ENCODE data around the gene PLXNC1.

PLXNC1 gene

DNA sequence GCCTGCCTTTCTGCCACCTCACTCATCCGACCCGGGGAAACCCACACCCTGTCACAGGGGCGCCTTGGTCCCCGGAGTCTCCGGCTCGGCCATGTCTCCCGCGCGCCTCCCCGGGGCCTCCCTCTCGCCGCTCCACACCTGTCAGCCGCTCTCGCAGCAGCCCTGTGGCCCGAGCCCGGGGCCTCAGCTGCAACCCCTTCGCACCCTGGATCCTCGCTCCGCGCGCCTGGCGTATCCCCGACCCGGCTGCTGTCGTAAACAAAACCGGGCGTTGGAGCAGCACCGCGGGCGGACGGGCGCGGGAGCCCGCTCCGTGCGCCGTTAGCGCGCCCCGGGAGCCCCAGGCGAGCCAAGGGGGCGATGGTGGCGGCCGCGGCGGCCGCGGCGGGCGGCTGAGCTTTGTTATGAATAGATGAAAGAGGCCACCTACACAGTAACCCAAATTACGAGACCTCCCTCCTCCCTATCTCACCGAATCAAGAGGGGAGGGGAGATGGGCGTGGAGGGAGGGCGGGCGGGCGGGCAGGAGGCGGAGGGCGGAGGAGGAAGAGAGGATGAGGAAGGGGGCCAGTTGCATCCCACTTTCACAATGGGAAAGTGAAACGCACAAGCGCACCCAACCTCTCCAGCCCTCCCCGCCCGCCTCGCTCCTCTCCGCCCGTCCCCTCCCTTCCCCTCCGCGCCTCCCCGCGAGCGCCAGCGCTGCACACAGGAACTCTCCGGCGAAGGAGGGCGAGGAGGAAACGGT is at the start of gene PLXNC1:
Gene PLXNC1, plus strand, starts transcription at position 587 of the 748 bp plus-strand sequence. CDS start 395 bp downstream, outside the sequence.
- peak in 2 of 4 experiments; percentile 58 to 65 for DNase-seq (ENCODE audit: low read depth in 4 of 4, low spot score in 1 of 4)

DNA sequence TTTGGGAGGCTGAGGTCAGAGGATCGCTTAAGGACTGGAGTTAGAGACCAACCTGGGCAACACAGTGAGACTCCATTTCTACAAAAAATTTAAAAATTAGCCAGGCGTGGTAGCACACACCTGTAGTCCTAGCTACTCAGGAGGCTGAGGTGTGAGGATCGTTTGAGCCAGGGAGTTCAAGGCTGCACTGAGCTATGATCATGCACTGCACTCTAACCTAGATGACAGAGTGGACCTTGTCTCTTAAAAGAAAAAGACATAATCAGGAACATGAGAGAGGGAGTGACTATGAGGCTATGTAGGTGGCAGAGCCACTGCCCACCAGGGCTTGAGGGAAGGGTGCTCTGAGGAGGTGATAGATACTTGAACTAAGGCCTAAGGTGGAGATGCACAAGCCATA is 49.2 kb upstream of the PLXNC1 start:
- no peak for DNase-seq (ENCODE audit: low read depth in 4 of 4, low spot score in 1 of 4)

DNA sequence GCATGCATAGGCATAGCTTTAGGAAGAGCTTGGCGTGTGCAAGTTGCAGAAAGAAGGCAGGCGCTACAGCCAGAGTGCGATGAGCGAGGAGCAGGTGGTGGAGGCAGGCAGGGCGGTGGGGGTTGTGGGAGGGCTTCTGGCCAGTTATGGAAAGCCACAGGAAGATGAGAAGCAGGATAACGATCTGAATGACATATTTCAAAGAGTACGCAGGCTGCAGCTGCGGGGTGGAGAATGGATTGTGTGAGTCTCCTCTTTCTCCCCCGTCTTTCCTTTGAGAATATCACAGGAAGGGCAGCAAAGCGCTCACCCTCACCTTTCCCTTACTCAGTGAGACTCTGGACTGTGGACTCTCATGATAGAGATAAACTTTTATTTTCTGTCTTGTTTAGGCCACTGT is 48.7 kb upstream of the PLXNC1 start:
- DNase-seq (ENCODE audit: low read depth in 4 of 4, low spot score in 1 of 4) = no peak

DNA sequence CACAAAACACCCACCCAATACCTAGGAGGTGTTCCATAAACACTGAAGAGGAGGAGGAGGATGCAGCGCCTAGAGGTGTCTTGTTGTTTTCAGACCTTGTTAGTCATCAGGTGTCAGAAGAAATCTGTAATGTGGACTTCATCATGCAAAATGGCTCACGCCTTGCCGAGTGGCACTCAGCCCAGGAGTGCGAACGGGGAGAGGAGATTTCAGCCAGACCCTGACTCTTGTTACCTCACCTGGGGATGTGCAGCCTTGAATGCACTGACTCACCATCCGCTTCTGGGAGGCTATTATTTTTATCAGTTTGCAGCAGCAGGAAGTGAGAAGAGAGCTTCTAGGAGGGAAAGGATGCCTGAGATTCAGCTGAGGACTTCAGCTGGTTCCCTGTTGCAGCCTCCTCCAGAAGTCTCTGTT is 48.2 kb upstream of the PLXNC1 start:
- no peak for DNase-seq (ENCODE audit: low read depth in 4 of 4, low spot score in 1 of 4)

DNA sequence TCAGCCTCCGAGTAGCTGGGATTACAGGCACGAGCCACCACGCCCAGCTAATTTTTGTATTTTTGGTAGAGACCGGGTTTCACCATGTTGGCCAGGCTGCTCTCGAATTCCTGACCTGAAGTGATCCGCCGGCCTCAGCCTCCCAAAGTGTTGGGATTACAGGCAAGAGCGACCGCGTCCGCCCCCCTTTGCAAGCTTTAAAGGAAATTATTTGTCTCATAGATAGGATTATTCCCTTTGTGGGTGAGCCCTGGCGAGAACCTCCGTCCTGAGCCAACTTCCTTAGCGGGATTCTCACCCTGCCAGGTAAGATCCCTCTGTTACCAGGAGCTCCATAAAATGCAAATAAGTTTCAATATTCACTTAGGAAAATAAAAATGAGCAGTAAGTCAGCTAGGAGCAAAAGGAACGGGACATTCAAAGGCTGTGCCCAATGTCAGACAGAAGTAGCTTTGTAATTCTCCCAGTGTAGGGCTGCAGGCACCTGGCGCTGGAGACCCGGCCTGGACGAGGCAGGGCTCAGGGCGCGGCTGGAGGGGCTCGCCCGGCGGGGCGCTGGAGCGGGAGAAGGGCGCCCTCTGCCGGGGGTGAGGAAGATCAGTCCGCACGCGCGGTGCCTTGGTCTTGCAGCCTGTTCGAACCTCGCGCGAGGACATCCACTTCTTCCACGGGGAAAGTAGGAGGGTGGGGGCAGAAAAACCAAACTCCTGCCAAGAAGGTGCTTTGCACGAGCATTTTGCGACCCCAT is 47.2 kb upstream of the PLXNC1 start:
- peak; percentile 59 to 73 (median 67) for DNase-seq (ENCODE audit: low read depth in 4 of 4, low spot score in 1 of 4)

DNA sequence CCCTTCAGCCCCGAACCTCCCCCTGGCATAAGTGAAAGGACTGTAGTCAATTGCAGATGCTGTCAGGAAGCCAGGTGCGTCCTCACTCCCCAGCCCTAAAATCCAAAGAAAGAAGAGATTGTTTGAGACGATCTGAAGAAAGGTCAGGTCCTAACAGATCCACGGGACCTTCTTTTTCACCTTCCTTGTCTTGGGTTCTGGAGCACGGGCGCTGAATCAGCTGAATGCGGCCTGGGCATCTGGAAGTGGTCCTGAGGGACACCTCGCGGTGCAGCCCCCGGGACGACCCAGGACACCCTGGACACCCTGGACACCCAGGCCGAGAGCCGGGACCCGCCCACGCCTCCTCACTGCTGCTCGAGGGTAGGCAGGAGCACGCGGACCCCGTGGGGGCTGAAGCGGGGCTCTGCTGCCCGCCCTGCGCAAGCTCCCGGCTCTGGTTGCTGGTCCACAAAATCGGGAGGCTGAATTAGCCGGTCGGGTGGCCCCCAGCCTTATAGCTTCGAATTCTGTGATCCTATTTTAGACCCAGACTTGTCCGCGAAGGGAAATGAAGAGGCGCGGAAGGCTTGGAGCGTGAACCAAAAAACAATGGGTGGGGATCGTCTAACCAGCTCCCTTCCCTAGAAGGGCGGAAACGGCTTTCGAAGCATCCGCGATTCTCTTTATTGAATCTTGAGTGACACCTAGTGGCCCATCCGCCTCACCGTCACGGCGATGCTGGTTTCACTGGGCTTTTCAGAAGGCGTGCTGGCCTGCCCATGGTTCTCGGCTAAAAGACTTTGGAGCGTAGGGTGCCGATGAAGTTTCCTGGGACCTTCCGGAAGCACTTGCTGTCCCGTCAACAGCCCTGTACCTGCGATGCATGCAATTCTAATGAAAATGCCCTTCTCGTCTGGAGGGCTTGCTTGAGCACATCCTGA is 46.4 kb upstream of the PLXNC1 start:
- peak; percentile 61 to 76 (median 74) for DNase-seq (ENCODE audit: low read depth in 4 of 4, low spot score in 1 of 4)

DNA sequence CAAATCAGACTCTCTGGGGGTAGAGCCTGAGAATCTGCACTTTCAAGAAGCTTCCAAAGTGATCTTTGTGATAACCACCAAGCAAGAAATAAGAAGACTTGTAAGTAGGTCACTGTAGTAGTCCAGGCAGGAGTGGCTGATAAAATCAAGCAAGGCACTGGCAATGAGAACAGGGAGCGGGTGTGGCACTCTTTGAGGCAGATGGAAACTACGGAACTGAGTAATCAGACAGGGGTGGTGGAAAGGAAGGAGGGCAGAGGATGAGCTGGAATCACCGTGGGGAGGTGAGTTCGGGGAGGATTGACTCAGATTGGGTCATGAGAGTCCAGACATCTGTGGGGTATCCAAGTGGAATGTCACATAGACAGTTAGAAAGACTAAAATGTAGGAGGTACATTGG is 44.4 kb upstream of the PLXNC1 start:
- DNase-seq (ENCODE audit: low read depth in 4 of 4, low spot score in 1 of 4) = no peak

DNA sequence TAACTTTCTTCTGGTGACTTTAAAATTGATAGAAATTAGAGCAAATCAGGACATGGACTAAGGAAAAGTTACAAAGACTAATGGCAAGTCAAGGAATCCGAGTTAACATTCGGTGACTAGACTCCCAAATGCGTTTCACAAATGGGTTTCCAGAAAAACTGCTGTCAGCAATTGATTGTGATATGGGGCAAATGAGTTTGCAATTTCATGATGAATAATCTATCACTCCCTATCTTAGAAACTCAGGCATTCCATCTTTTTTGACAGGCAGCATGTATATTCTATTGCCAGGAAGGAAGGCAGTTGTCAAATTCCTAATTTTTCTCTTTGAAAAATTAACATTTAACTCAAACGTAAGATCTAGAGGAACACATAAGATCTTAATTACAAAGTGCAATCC is 40.5 kb upstream of the PLXNC1 start:
- no peak for DNase-seq (ENCODE audit: low read depth in 4 of 4, low spot score in 1 of 4)

DNA sequence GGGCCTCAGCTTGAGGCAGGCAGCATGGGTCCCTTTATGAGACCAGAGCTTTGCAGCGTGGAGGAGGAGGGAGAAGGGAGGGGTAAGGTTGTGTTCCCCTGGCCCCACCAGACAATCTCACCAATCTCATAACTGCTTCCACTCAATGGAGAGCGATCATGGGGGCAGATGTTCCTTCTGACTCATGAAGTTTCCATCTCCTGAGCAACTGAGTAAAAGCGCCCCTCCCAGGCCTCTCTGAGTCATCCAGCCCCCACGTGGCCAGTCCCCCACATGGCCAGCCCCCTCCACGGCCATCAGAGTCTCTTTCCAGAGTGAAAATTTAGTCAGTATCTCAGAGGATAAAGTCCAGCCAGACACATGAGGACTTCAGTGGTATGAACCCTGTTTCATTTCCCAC is 39.2 kb upstream of the PLXNC1 start:
- DNase-seq (ENCODE audit: low read depth in 4 of 4, low spot score in 1 of 4) = peak in 2 of 4 experiments; percentile 33 to 60

DNA sequence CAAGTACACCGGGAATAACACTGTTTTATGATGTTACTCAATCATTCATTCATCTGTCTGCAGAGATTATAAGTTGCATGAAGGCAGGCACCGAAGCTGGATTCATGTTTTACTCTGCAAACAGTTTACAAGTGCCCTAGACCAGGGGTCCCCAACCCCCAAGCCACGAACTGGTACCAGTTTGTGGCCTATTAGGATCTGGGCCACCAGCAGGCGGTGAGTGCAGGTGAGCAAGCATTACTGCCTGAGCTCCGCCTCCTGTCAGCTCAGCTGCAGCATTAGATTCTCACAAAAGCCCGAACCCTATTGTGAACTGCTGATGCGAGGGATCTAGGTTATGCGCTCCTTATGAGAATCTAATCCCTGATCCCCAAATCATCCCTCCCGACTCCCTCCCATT is 38.1 kb upstream of the PLXNC1 start:
- no peak for DNase-seq (ENCODE audit: low read depth in 4 of 4, low spot score in 1 of 4)

DNA sequence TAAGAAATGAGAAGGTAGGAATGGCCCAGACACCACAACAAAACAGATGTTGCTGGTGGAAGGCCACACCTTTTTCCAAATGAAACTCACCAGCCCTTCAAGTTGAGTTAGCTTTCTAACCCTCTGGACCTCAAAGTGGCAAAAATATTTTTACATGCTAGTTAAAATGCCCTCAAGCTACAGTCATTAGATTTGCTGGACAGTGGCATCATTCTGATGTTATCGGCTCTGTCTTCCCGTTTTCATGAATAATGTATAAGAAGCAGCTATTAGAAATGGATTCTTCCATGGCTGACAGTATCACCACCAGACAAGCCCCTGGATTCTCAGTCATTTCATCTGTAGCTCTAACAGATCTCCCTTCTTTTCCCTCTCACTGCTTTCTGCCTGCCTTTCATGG is 37.1 kb upstream of the PLXNC1 start:
- no peak for DNase-seq (ENCODE audit: low read depth in 4 of 4, low spot score in 1 of 4)

DNA sequence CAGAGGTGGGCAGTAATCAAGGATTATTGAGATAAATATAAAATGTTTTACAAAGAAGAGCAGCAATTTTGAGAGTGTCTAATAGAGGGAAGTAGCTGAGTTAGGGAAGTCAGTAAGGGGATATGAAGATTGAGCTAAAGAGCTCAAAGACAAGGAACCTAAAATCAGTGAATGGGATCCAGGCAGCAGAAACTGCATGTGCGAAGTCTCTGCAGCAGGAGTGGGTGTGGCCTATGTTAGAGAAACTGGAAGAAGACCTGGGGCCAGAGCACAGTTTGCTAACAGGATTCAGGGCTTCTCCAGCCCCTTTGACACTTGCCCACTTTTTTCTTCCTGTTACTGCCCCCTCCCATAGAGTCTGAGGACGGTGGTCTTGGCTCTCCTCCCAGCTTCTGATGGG is 36.3 kb upstream of the PLXNC1 start:
- no peak for DNase-seq (ENCODE audit: low read depth in 4 of 4, low spot score in 1 of 4)

DNA sequence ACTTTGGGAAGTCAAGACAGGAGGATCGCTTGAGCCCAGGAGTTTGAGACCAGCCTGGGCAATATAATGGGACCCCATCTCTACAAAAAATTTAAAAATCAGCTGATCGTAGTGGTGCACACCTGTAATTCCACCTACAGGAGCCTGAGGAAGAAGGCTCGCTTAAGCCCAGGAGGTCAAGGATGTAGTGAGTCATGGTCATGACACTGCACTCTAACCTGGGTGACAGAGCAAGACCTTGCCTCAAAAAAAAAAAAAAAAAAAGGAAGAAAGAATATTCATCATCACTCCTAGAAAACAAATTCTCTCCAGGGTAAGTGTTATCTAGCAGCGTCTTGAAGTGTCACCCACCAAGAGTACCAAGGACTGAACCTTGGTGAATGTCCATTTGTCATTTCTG is 34.2 kb upstream of the PLXNC1 start:
- DNase-seq (ENCODE audit: low read depth in 4 of 4, low spot score in 1 of 4) = no peak

DNA sequence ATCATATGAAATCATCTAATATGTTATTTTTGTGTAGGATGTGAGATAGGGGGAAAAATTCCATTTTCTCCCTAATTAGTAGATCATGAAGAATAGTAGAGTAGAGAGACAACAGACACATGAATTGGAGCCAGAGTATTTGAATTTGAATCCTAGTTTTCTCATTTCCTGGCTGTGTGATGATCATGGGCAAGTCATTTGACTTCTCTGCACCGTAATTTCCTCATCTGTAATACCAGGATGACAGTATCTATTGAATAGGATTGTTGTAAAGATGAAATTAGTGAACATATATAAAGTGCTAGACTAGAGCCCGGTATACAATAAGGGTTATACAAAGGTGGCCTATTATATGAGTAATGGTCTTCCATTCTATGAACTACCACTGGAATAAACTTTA is 32.2 kb upstream of the PLXNC1 start:
- DNase-seq (ENCODE audit: low read depth in 4 of 4, low spot score in 1 of 4) = no peak

DNA sequence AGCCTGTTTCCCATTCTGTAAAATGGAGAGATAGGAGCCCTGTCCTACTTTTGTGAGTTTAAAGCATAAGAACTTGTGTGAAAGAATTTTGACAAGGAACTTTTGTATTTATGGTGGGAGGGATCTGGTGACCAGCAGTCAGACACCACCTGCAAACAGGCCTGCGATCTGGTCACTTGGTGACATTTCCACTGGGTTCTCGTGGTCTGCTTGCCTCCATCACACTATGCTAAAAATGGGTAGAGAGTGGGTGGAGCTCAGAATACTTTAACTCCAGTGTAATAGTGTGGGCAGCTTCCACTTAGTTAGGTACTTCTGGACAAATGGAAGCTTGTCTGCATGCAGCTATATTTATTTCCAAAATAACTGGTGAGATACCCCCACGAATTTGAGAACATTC is 26.5 kb upstream of the PLXNC1 start:
- DNase-seq (ENCODE audit: low read depth in 4 of 4, low spot score in 1 of 4) = no peak

DNA sequence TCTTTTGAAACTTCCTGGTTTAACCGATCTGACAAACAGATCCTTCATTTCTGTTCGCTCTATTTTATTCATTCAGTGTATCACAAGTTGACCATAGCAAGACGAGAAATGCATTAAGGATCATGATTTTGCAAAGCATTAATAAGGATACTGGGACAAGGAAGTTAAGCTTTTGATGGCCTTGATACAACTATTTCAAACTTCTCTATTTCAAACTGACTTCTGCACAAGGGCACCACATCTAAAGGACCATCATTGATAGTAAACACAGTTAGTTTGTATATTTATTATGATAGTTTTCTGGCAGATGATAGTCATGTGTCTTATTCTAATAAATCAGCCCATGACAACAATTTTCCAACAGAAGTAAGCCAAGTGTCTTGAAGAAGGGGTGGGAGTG is 25.8 kb upstream of the PLXNC1 start:
- no peak for DNase-seq (ENCODE audit: low read depth in 4 of 4, low spot score in 1 of 4)

DNA sequence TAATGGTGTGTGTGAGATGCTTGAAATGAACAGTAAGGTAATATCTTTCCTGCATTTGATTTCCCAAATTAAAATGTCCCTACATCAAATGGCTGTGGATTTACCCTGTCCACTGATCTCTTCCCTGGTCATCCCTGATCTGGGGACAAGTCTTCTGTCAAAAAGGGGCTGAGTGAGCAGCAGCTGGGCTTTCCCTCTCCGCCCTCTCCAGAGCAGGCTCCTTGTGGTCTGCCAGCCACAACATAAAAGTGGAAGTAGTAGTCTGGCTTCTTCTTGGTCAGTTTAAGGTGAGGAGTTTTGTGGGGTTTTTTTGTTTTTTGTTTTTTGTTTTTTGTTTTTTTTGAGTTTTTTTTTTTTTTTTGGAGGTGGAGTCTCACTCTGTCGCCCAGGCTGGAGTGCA is 25.2 kb upstream of the PLXNC1 start:
- DNase-seq (ENCODE audit: low read depth in 4 of 4, low spot score in 1 of 4) = no peak

DNA sequence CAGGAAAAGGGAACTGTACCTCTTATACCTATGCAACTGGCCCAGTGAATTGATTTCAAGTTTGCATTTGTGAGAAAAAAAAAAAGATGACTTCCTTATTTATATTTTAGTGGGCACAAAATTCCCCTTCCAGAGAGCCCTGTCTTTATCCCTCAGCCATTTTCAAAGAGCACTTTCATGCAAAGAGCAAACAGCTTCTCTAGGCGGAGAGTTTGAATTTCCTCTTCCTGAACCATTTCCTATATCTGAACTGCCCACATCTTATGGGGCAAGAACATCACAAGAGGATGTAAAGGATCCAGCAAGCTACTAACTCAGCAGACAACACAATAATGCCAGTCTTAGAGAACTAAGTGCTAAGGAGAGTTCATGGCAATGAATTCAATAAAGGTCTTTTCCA is 22.3 kb upstream of the PLXNC1 start:
- no peak for DNase-seq (ENCODE audit: low read depth in 4 of 4, low spot score in 1 of 4)

DNA sequence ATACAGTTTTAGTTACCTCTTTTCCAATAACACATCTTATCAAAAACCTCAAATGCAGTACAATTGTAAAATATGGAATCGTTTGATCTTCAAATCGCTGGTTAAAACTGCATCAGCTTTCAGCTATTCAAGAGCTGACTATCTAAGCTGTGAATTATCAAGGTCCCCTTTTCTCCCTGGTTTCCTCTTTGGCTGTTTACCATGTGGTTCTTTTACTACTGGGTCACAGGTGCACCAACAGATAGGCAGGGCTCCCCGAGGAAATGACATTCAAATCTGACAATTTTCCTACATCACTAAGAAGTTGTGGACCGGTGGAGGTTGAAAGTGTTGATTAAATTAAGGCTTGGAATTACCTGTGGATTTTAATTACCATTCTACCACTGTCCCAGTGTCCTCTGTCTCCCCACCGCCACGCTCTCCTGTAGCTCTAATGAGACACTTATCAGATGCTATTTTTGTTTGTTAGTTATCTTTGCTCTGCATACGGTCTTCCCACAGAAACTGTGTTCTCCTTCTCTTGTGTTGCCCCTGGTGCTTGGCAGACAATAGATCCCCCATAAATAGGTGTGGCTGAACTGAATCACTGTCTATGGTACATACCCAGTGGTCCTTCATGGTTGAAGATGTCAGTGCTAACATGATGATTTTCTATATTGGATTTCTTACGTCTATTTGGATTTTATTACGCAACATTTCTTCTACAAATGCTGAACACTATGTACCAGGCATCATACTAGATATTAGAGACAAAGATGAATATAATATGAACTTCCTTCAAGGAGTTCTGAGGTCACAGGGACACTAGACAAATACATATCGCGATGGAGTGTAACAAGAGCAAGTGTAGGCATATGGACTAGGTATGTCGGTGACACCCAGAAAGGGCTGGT is 20.9 kb upstream of the PLXNC1 start:
- DNase-seq (ENCODE audit: low read depth in 4 of 4, low spot score in 1 of 4) = no peak

DNA sequence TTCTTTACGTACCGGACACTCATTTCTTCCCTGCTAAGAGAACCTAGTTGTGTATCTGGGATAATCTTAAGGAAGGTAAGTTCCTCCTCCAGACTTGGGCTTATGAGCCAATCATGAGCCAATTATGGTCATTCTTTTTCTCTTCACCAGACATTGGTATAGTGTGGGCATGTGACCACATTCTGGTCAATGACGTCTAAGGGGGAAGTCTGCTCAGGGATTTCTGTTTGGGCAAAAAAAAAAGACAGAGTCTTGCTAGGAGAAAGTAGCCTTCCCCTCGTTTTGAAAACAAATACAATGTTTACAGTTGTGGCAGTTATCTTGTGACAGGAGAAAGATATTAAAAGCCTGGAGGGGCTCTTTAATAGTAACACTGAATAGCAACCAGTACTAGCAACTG is 20.1 kb upstream of the PLXNC1 start:
- no peak for DNase-seq (ENCODE audit: low read depth in 4 of 4, low spot score in 1 of 4)

Data from stimulated activated CD4-positive, alpha-beta T cell treated with anti-CD3 and anti-CD28 coated beads, Interleukin-1b, Interleukin-23, amount 100 ng/mL, for 24 hours (primary cell).